Measurements from ENCODE around the gene CDK1. TPM values are rescaled to one million over a fixed set of nuclear protein-coding genes. Genes with fewer than 3 reads are reported as not detected.
"Not testable (repeated sequence)": the region's sequence is repeated elsewhere in the genome, so short reads cannot be mapped to it uniquely, and the experiment has no call there.

Gene CDK1
- total RNA-seq, 1 donor from 2014 or later: 3.9 TPM

- DNase-seq (ENCODE audit: low spot score): peak; percentile 66
Observed at GRCh38 chr10:60816628-60817397, 38.5 kb downstream of the CDK1 start.

GRCh38 chr10:60817398-60817805, 39.1 kb downstream of the CDK1 start:
- DNase-seq (ENCODE audit: low spot score): no peak

GRCh38 chr10:60818134-60818770, 40.0 kb downstream of the CDK1 start:
- no peak for DNase-seq (ENCODE audit: low spot score)

DNA sequence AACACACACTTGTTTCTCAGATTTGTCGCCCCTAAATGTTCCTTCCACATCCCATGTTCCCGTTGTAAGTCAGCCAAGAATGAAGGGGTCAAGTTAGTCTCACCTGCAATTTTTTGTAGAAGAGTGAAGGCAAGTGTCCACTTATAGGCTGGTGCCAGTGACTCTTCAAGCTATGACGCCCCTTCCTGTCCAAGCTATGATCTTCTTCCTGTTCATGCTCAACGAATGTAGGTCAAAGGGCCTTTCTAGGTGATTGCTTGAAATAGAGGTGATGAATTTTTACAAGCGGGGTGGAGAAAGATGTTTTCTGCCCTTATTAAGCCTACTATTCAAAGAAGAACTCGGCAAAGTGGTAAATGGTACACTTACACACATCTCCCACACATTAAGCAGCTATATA, 41.0 kb downstream of the CDK1 start:
- no peak for DNase-seq (ENCODE audit: low spot score)

- DNase-seq (ENCODE audit: low spot score): no peak
Observed at GRCh38 chr10:60820093-60820754, 41.9 kb downstream of the CDK1 start.

- DNase-seq (ENCODE audit: low spot score): no peak
Observed at GRCh38 chr10:60821656-60822055, 43.4 kb downstream of the CDK1 start.

DNA sequence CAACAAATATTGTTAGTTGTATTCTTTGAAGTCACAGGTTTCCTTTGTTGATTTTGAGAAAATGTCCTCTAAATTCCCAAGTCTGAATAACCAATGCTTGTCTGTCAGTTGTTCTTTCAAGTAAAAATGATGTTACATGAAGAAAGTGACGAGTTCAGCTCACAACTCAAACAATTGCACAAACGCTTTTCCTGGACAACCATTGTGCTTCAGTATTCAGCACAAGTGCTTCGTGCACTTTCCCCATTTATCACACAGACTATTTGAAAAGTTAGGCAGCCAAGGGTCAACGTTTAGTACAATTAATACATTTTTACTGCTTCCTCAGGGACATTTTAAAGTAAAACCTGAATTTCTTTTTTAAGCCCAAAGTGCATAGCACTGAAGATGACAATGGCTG, 44.5 kb downstream of the CDK1 start:
- DNase-seq (ENCODE audit: low spot score): no peak

- no peak for DNase-seq (ENCODE audit: low spot score)
Observed at GRCh38 chr10:60823324-60823723, 45.0 kb downstream of the CDK1 start.

DNA sequence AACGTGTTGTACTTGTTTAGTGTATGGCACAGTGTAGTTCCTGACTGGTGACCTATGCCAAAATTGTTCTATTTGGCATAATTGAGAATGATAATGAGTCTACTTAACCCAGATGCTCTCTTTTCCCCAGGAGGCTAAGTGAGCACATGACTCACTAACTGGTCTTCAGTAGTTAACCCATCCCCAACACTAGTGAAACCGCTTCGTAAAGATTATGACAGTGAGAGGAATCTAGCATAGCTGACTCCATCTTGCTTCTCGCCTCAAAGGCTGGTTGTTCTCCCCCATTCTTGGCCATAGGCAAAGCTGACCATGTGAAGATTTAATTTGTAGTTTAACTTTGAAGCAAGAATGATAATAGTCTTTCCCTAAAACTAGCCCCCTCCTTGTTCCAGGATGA, 47.2 kb downstream of the CDK1 start:
- DNase-seq (ENCODE audit: low spot score): no peak

DNA sequence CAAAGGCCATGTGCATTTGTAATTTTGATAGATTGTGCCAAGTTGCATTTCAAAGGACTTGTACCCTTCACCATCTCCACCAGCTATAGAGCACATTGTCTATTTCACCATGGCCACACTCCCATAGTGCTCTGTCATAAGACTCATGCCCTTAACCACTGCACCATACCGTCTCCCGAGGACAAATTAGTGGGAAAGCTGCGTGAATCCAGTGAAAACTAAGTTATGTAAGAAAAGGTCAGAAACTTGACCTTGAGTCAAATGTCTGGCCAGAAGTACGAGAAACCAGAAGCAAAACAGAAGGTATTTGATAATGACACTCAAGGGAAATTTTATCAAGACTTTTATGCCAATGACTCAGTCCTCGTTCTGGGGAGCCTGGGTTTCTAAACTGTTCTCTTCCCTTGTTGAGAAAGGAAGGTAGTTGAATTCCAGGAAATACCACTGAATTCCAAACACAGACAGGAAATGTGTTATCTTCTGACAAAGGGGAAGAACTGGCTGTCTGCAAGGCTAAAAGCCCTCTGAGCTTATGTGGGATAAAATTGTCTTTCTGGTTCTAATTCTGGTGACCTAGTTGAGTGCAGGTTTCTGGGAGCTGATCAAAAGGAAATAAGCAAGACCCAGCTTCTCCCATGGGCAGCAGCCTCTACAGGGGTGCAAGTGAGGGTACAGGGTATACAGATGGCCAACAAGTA, 49.7 kb downstream of the CDK1 start:
- DNase-seq (ENCODE audit: low spot score): no peak

- no peak for DNase-seq (ENCODE audit: low spot score)
Observed at GRCh38 chr10:60828489-60828852, 50.2 kb downstream of the CDK1 start.

DNA sequence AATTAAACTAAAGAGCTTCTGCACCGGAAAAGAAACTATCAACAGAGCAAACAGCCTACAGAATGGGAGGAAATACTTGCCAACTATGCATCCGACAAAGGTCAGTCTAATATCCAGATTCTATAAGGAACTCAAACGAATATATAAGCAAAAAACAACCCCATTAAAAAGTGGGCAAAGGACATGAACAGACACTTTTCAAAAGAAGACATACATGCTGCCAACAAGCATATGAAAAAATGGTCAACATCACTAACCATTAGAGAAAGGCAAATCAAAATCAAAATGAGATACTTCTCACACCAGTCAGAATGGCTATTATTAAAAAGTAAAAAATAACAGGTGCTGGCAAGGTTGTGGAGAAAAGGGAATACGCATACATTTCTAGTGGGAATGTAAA, 53.9 kb downstream of the CDK1 start:
- DNase-seq (ENCODE audit: low spot score): not testable (repeated sequence)

- DNase-seq (ENCODE audit: low spot score): no peak
Observed at GRCh38 chr10:60834401-60834800, 56.1 kb downstream of the CDK1 start.

GRCh38 chr10:60835049-60835448, 56.8 kb downstream of the CDK1 start:
- DNase-seq (ENCODE audit: low spot score): no peak

- DNase-seq (ENCODE audit: low spot score): not testable (repeated sequence)
Observed at GRCh38 chr10:60841227-60841626, 62.9 kb downstream of the CDK1 start.

DNA sequence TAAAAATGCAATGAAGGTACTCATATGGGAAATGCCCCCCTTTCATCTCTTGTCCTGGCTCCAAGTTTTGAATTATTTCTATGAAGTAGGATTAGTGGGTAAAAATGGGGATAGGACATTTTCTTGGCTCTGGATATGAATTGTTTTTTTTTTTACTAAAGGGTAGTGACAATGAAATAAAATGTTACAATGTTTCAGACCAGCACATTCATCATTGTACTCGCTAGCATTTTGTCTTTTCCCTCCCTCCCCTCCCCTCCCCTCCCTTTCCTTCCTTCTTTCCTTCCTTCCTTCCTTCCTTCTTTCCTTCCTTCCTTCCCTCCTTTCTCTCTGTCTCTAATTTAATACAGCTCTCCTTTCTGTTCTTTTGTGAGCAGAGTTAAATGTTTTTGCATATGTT, 64.4 kb downstream of the CDK1 start:
- DNase-seq (ENCODE audit: low spot score): no peak

Other genes starting within 250 kb of the CDK1 start
- 16.8 TPM for gene RHOBTB1, start 165.7 kb downstream of the CDK1 start, total RNA-seq